GM12801 (cell line): Measurements from ENCODE around the gene KRTAP5-3.

Experiments
- TF ChIP-seq, protein P1 (sequence below): IDR thresholded peaks from one replicate; pipeline ENCODE4 v1.5.1; 2011; ENCODE audit warnings: control low read depth; ENCODE audit not compliant: insufficient read length; ENCODE audit errors: extremely low read depth

The KRTAP5-3 gene

DNA sequence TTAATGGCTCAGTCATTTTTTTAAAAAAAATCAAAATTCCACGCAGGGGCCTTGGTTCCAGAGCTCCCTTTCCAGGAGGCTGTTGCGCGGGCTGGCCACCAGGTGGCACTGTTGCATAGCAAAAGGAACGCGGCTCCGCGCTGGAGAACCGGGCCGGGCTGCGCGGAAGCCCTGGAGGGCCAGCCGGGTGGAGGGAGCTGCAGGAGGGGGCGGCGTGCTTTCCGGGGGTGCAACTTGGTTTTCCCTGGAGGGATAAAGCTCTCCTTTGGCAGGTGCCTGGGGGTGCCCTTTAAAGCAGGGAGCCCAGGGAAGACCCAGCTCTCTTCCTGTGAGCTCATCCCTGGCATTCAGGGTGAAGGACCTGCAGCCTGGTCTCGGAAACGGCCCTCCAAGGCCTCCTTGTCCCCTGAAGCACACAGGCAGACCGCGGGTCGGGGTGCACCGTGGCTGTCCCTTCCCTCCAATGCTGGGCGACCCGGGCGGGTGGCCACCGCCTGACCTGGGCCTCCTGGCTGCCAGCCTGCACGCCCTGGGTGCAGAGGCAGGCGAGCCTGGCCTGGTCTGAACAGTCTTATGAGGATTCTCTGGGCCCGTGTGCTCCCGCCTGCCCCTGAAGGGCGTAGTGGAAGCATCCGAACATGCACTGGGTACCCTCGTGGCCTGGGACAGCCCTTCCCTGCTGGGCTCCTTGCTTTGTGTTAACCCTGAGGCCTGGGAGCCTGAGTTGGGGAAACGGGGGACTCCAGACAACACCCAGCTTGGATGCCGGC, 44.7 kb upstream of the KRTAP5-3 start:
- TF ChIP-seq, protein P1, sequence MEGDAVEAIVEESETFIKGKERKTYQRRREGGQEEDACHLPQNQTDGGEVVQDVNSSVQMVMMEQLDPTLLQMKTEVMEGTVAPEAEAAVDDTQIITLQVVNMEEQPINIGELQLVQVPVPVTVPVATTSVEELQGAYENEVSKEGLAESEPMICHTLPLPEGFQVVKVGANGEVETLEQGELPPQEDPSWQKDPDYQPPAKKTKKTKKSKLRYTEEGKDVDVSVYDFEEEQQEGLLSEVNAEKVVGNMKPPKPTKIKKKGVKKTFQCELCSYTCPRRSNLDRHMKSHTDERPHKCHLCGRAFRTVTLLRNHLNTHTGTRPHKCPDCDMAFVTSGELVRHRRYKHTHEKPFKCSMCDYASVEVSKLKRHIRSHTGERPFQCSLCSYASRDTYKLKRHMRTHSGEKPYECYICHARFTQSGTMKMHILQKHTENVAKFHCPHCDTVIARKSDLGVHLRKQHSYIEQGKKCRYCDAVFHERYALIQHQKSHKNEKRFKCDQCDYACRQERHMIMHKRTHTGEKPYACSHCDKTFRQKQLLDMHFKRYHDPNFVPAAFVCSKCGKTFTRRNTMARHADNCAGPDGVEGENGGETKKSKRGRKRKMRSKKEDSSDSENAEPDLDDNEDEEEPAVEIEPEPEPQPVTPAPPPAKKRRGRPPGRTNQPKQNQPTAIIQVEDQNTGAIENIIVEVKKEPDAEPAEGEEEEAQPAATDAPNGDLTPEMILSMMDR = no peak

DNA sequence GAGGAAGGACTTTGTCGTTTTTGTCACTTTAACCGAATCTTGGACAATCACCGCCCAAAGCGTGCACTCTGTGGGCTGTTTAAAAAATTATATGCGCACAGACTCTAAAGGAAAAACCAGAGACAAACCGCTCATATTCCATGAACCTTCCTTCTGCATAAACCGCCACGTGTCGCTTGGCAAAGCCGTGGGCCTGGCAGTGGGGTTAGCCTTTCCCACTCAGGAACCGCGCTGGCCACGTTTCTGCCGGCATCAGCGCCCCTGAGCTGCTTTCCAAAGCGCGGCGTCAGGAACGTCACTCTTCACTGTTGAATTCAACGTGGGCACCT, 44.1 kb upstream of the KRTAP5-3 start:
- TF ChIP-seq, protein P1 = no peak

DNA sequence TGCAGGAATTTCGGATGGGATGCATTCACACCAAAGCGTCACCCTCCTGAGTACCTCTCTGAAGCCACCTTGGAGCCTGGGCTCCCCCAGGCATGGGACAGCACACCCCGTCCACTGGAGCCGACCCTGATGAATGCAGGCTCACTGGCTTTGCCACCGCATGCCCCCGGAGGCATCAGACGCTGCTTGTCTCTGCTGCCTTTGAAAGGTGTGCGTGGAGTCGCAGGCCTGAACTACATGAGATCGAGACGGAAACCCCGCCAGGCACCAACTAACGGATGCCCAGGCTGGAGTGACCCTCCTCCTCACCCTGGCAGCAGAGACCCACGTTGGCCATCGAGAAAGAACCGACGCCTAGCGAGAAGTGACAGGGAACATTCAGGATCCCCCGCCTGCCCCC, 43.8 kb upstream of the KRTAP5-3 start:
- TF ChIP-seq, protein P1 = no peak

DNA sequence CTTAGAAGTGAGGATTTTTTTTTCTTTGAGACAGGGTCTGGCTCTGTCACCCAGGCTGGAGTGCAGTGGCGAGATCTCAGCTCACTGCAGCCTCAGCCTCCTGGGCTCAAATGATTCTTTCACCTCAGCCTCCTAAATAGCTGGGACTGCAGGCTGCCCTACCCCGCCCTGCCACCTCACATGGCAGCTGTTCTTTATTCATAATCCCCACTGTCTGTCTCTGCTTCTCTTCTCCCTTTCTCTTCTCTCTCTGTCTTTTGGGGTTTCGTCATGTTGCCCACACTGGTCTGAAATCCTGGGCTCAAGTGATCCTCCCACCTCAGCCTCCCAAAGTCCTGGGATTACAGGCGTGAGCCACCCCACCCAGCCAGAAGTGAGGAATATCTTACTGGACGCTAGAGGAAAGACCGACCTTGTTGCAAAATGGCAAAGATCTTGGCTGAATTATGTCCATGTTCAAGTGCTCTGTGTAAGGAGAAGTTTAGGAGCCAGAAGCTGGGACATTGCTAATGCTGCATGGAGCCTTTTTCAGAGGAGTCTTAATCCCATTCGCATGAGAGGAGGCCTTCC, 43.2 kb upstream of the KRTAP5-3 start:
- TF ChIP-seq, protein P1 = no peak

DNA sequence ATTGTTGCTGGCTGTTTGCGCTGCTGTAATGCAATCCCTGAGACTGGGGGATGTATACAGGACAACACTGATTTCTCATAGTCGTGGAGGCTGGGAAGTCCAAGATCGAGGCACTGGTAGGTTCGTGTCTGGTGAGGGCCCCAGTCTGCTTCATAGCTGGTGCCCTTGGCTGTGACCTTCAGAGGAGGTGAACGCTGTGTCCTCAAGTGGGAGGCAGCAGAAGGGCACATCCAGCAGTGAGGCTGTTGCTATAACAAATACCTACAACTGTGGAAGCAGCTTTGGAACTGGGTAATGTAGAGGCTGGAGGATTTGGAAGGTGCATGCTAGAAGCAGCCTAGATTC, 42.6 kb upstream of the KRTAP5-3 start:
- TF ChIP-seq, protein P1 = no peak

DNA sequence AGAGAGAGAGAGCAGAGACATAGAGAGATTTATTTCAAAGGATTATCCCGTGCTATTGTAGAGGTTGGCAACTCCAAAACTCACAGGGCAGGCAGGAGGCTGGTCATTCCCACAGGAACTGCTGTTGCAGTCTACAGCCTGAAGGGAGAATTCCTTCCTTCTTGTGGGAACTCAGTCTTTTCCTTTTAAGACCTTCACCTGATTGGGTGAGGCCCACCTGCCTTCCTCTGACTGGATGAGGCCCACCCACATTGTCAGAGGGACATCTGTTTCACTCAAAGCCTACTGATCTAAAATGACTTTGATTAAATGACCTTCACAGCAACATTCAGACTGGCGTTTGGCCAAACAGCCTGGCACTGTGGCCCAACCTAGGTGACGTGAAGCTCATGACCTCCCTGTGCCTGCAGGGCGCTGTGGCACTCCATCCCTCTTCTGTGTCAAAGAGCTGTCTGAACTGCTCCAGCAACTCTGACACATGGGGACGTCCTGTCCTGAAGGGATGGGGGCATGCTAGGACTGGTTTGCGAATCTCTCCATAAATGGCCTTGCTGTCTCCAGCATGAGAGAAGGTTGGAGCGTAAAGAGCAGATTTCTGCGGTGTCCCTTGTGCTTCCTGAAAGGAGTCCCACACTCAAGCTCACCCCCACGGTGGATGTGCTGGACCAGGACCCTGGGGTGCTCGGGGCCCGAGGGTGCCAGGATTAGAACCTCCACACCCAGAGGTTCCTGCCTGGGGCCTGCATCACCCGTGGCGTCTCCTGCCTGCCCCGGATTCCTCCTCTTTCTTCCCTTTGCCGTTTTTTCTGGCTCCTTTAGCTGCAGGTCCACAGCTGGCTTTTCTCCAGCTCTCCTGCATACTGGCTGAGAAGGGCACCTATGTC, 42.0 kb upstream of the KRTAP5-3 start:
- TF ChIP-seq, protein P1 = no peak

DNA sequence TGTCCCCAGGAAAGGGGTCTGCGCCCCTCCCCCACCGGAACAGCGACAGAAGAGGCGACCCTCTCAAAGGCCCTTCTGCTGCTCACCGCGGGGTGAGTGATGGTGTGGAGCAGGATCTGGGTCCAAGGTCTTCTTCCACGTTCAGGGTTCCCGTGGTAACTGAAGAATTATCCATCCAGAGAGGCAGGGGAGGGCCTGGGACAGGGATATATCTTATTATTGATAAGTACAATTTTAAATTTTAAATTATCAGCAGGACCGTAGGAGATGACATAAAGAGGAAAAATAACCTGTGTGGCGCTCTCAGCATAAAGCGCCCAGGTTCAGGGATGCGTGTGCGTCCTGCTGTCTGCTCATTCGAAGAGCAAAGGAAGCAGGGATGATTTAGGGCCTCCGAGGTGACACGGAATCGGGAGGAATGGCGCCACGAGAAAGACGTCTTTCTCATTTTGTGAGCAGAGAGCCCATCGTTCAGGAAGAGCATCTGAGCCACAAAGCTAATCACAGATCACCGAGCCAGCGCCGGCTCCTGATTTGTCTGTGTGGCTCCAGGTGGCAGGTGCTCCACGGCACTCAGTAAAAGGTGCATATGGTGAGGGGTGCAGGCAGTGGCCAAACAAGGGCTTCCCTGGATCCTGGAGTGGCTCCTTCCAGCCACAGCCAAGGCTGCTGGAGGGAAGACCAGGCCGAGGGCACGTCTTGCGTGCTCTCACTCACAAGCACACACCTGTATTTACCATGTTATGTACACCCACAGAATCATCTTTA, 40.6 kb upstream of the KRTAP5-3 start:
- TF ChIP-seq, protein P1 = no peak
